IMR-90 (cell line): Measurements from ENCODE around the gene ELOB. TPM values are rescaled to one million over a fixed set of nuclear protein-coding genes. Genes with fewer than 3 reads are reported as not detected.

Experiments used
- ATAC-seq: fragments of 200-7000 bp; cut with Tn5 transposase; 2 replicates; pipeline ENCODE4 v1.9.1; 2020; ENCODE audit warnings: low read depth, mild to moderate bottlenecking, moderate library complexity
- BruUV-seq: library from RNA; stranded (reverse); fragments of 400-500 nt; replicated peaks from 2 replicates; lab custom pipeline; 2021; lab: Mats Ljungman, UMichigan
- CTCF ChIA-PET: fragments of 300-600 bp; formaldehyde crosslinking; extraction: SDS; loops from one replicate; lab custom pipeline; 2021; ENCODE audit warnings: antibody characterized with exemption; lab: Yijun Ruan, JAX
- POLR2A ChIA-PET: fragments of 300-600 bp; sonication (Branson Sonifier 250); formaldehyde crosslinking; loops from one replicate; lab custom pipeline; 2022; ENCODE audit warnings: antibody characterized with exemption; ENCODE audit not compliant: unreplicated experiment; lab: Charles Lee
- DNase-seq: peaks from one replicate; pipeline ENCODE4 v3.0.0; 2013
- H2AFZ ChIP-seq: replicated peaks from 2 replicates; pipeline ENCODE3; 2013; ENCODE audit warnings: low read length, mild to moderate bottlenecking; ENCODE audit not compliant: poor library complexity
- H2AK5ac ChIP-seq: 2 replicates; pipeline ENCODE4 v1.6.1; 2013; ENCODE audit warnings: low read depth, low read length, inconsistent platforms
- H2AK9ac ChIP-seq: replicated peaks from 2 replicates; pipeline ENCODE3; 2013; ENCODE audit warnings: mild to moderate bottlenecking, low read depth, low read length, moderate library complexity; ENCODE audit not compliant: poor library complexity
- H2BK120ac ChIP-seq: 2 replicates; pipeline ENCODE4 v1.6.1; 2013; ENCODE audit warnings: low read depth, low read length, inconsistent platforms
- H2BK15ac ChIP-seq: 3 replicates; pipeline ENCODE4 v1.6.1; 2013; ENCODE audit warnings: low read depth, low read length, inconsistent platforms
- H2BK20ac ChIP-seq: 2 replicates; pipeline ENCODE4 v1.6.1; 2013; ENCODE audit warnings: low read depth, mild to moderate bottlenecking, inconsistent platforms, low read length, moderate library complexity
- H2BK5ac ChIP-seq: 2 replicates; pipeline ENCODE4 v1.6.1; 2013; ENCODE audit warnings: mild to moderate bottlenecking, low read depth, low read length, inconsistent platforms; ENCODE audit not compliant: poor library complexity, severe bottlenecking
- H3K14ac ChIP-seq: replicated peaks from 2 replicates; pipeline ENCODE4 v1.6.1; 2013; ENCODE audit warnings: low read depth, low read length, inconsistent platforms
- H3K18ac ChIP-seq: 2 replicates; pipeline ENCODE4 v1.6.1; 2013; ENCODE audit warnings: low read depth, low read length, control low read depth
- H3K23ac ChIP-seq: 2 replicates; pipeline ENCODE4 v1.6.1; 2013; ENCODE audit warnings: low read depth, low read length, inconsistent platforms
- H3K27ac ChIP-seq: 2 replicates; pipeline ENCODE4 v1.5.1; 2013; ENCODE audit warnings: mild to moderate bottlenecking, control low read depth, low read length; ENCODE audit not compliant: insufficient read depth
- H3K27me3 ChIP-seq: 2 replicates; pipeline ENCODE4 v1.6.1; 2013; ENCODE audit warnings: low read length; ENCODE audit not compliant: control insufficient read depth, insufficient read depth
- H3K36me3 ChIP-seq: 2 replicates; pipeline ENCODE4 v1.6.1; 2013; ENCODE audit warnings: low read length, mixed read lengths; ENCODE audit not compliant: control insufficient read depth, insufficient read depth
- H3K4ac ChIP-seq: 2 replicates; pipeline ENCODE4 v1.6.1; 2013; ENCODE audit warnings: low read depth, low read length, inconsistent platforms
- H3K4me1 ChIP-seq: 2 replicates; pipeline ENCODE4 v1.6.1; 2013; ENCODE audit warnings: low read length, mixed read lengths; ENCODE audit not compliant: control insufficient read depth, insufficient read depth
- H3K4me2 ChIP-seq: 2 replicates; pipeline ENCODE4 v1.6.1; 2013; ENCODE audit warnings: low read depth, mild to moderate bottlenecking, control low read depth, low read length, moderate library complexity
- H3K4me3 ChIP-seq: 2 replicates; pipeline ENCODE4 v1.5.1; 2013; ENCODE audit warnings: low read depth, mild to moderate bottlenecking, control low read depth, low read length, moderate library complexity; ENCODE audit not compliant: insufficient read depth
- H3K56ac ChIP-seq: 2 replicates; pipeline ENCODE4 v1.6.1; 2013; ENCODE audit warnings: low read length, inconsistent platforms; ENCODE audit not compliant: insufficient read depth; ENCODE audit errors: extremely low read depth
- H3K79me1 ChIP-seq, 2 experiments: 2 replicates each; pipeline ENCODE4 v1.6.1; 2013; ENCODE audit warnings: low read length in 2 of 2, inconsistent platforms in 1 of 2, low read depth in 1 of 2
- H3K9ac ChIP-seq: 2 replicates; pipeline ENCODE4 v1.6.1; 2013; ENCODE audit warnings: low read depth, low read length, control low read depth
- H3K9me1 ChIP-seq: 2 replicates; pipeline ENCODE4 v1.6.1; 2013; ENCODE audit warnings: low read length, inconsistent platforms; ENCODE audit not compliant: insufficient read depth
- H3K9me3 ChIP-seq: 2 replicates; pipeline ENCODE4 v1.6.1; 2013; ENCODE audit warnings: low read length; ENCODE audit not compliant: control insufficient read depth, insufficient read depth
- H4K20me1 ChIP-seq: 2 replicates; pipeline ENCODE4 v1.6.1; 2013; ENCODE audit warnings: low read length, inconsistent platforms; ENCODE audit not compliant: insufficient read depth
- H4K5ac ChIP-seq: 2 replicates; pipeline ENCODE4 v1.6.1; 2013; ENCODE audit warnings: mild to moderate bottlenecking, low read depth, low read length, control low read depth
- H4K8ac ChIP-seq, 2 experiments: 2 replicates each; pipeline ENCODE4 v1.6.1; 2013; ENCODE audit warnings: low read depth in 2 of 2, low read length in 2 of 2, control low read depth in 1 of 2, inconsistent platforms in 1 of 2
- H4K91ac ChIP-seq: 2 replicates; pipeline ENCODE4 v1.6.1; 2013; ENCODE audit warnings: low read depth, low read length, inconsistent platforms; ENCODE audit not compliant: insufficient read depth
- CEBPB ChIP-seq: IDR thresholded peaks from 2 replicates; pipeline ENCODE4 v1.6.1; 2012; ENCODE audit warnings: low read depth, low read length, improper control_type of control experiment
- MXI1 ChIP-seq: IDR thresholded peaks from 2 replicates; pipeline ENCODE4 v1.6.1; 2012; ENCODE audit warnings: low read depth, mild to moderate bottlenecking, low read length, moderate library complexity, borderline replicate concordance
- NFE2L2 ChIP-seq: fragments of 150-350 bp; IDR thresholded peaks from 2 replicates; pipeline ENCODE4 v1.6.1; 2016; ENCODE audit warnings: low read depth, mild to moderate bottlenecking, low read length
- RFX5 ChIP-seq: IDR thresholded peaks from 2 replicates; pipeline ENCODE4 v1.8.0; 2012; ENCODE audit warnings: low read depth, mild to moderate bottlenecking, low read length, moderate library complexity
- SMC3 ChIP-seq: fragments of 150-350 bp; IDR thresholded peaks from 2 replicates; pipeline ENCODE4 v1.6.1; 2016; ENCODE audit warnings: low read depth, mild to moderate bottlenecking, antibody characterized with exemption, low read length, moderate library complexity
- WGBS, 2 experiments: methylation state at CpG; one replicate each; pipeline versions ENCODE4 v1.1.5 to v1.1.7; 2013; ENCODE audit warnings: missing lambda C conversion rate in 2 of 2; ENCODE audit not compliant: insufficient read length in 1 of 2; ENCODE audit errors: extremely low coverage in 2 of 2; 5-methylcytosine and 5-hydroxymethylcytosine counted together
- dilution Hi-C: fragments of 300-500 bp; cut with HindIII; formaldehyde crosslinking; loops from one replicate; pipeline ENCODE4 v1.14.3; 2018; ENCODE audit warnings: low sequenced_read_pairs; ENCODE audit not compliant: unreplicated experiment
- in situ Hi-C: fragments of 300-500 bp; cut with MboI; formaldehyde crosslinking; loops from 3 replicates; pipeline ENCODE4 v1.14.3; 2019; ENCODE audit warnings: low sequenced_read_pairs, inconsistent platforms, mixed read lengths
- intact Hi-C: fragments of 100-400 bp; cut with micrococcal nuclease; formaldehyde crosslinking; loops from 2 replicates; pipeline ENCODE4 v1.10.0; 2022
- polyA plus RNA-seq, 3 experiments: library from polyadenylated mRNA; depleted of rRNA; stranded (reverse); fragments of >200 nt; gene quantifications; 2 replicates each; pipeline ENCODE4 v1.2.3, GENCODE V29; 2012; ENCODE audit warnings: low replicate concordance in 1 of 3
- total RNA-seq: library from RNA; depleted of rRNA; stranded (reverse); fragments of >200 nt; gene quantifications from 2 replicates; pipeline ENCODE4 v1.2.3, GENCODE V29; 2012
- TF ChIP-seq, protein P1 (sequence below): conservative IDR thresholded peaks from 2 replicates; pipeline ENCODE4 v1.5.1; 2012; ENCODE audit warnings: mild to moderate bottlenecking, low read depth, low read length, improper control_type of control experiment

ELOB gene
- total and polyA plus RNA-seq, 2 of the 4 experiments (the other 2 are of a cell fraction), result 442 to 5,859 TPM

DNA sequence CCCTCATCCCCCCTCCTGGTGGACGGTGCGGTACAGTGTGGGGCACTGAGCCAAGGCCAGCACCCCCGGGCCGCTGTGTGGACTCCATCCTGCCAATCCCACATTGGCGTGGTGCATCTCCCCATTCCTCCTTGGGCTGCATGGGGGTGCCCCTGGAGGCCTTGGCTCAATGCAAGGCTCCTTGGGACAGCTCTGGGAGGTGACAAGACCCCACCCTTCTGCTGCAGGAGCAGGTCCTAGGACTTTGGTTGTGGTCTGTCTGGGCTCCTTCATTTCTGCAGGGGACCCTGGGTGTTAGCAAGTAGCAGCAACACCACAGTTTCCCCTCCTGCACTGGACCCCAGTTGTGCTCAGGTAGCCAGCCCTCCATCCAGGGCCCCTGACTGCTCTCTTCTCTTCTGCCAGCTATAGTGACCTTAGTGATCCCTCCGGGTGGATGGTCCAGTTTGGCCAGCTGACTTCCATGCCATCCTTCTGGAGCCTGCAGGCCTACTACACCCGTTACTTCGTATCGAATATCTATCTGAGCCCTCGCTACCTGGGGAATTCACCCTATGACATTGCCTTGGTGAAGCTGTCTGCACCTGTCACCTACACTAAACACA, 41.3 kb upstream of the ELOB start:
- intact Hi-C loops (no loop called here), in situ Hi-C loops (no loop called here), dilution Hi-C loops (no loop called here)
- Histone ChIP-seq H2BK15ac (no peak overlapping the region), H3K4ac (no peak overlapping the region), H3K36me3 (no peaks in the 10 kb centered on the region), H4K5ac (no peak overlapping the region), H4K20me1 (no peaks in the 10 kb centered on the region), H2BK5ac (no peak overlapping the region), H3K27me3 (peaks cover 57% of the 10 kb centered on the region), H4K91ac (no peak overlapping the region), H2AK5ac (no peak overlapping the region), H3K9ac (no peak overlapping the region), H3K4me2 (no peak overlapping the region), H3K4me3 (no peak overlapping the region), H3K27ac (no peak overlapping the region), H3K23ac (no peak overlapping the region), H4K8ac (no peak overlapping the region), H2AK9ac (no peak overlapping the region), H3K79me1 (no peaks in the 10 kb centered on the region), H3K9me1 (no peaks in the 10 kb centered on the region), H3K14ac (no peak overlapping the region), H2BK120ac (no peak overlapping the region), H2BK20ac (no peak overlapping the region), H2AFZ (no peak overlapping the region), H3K9me3 (no peaks in the 10 kb centered on the region), H3K56ac (no peak overlapping the region), H3K4me1 (no peaks in the 10 kb centered on the region), H3K18ac (no peak overlapping the region)
- POLR2A ChIA-PET, result no interaction called here
- CTCF ChIA-PET, result no interaction called here
- no TSS peak for BruUV-seq
- DNase-seq, result no peak
- ATAC-seq, result no peak
- no peak for TF ChIP-seq NFE2L2
- TF ChIP-seq MXI1, result no peak
- TF ChIP-seq, protein P1, sequence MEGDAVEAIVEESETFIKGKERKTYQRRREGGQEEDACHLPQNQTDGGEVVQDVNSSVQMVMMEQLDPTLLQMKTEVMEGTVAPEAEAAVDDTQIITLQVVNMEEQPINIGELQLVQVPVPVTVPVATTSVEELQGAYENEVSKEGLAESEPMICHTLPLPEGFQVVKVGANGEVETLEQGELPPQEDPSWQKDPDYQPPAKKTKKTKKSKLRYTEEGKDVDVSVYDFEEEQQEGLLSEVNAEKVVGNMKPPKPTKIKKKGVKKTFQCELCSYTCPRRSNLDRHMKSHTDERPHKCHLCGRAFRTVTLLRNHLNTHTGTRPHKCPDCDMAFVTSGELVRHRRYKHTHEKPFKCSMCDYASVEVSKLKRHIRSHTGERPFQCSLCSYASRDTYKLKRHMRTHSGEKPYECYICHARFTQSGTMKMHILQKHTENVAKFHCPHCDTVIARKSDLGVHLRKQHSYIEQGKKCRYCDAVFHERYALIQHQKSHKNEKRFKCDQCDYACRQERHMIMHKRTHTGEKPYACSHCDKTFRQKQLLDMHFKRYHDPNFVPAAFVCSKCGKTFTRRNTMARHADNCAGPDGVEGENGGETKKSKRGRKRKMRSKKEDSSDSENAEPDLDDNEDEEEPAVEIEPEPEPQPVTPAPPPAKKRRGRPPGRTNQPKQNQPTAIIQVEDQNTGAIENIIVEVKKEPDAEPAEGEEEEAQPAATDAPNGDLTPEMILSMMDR, result no peak
- no peak for TF ChIP-seq SMC3
- TF ChIP-seq RFX5, result no peak
- no peak for TF ChIP-seq CEBPB
- 89% methylated on average over 3 of the region's 10 CpGs; no CpG with 5 or more reads in 1 of the 2 experiments for WGBS, 2 experiments
